KOPT-K1 (cell line): ENCODE results near the gene MED15.
"Not testable (repeated sequence)": the region's sequence is repeated elsewhere in the genome, so short reads cannot be mapped to it uniquely, and the experiment has no call there.

Experiments
- H3K27ac ChIP-seq: fragments of 200-600 bp; sonication (generic); 2 replicates; pipeline ENCODE4 v1.5.1; 2016; ENCODE audit warnings: antibody characterized with exemption, mild to moderate bottlenecking, low read depth, low read length; ENCODE audit not compliant: poor library complexity, severe bottlenecking
- H3K36me3 ChIP-seq: fragments of 200-600 bp; sonication (generic); 2 replicates; pipeline ENCODE4 v1.5.1; 2017; ENCODE audit warnings: antibody characterized with exemption, mild to moderate bottlenecking, low read length, moderate library complexity; ENCODE audit not compliant: insufficient read depth
- H3K9me3 ChIP-seq: fragments of 200-600 bp; sonication (generic); 2 replicates; pipeline ENCODE4 v1.5.1; 2017; ENCODE audit warnings: antibody characterized with exemption, low read length, mild to moderate bottlenecking; ENCODE audit not compliant: insufficient read depth, poor library complexity, severe bottlenecking

MED15 gene

DNA sequence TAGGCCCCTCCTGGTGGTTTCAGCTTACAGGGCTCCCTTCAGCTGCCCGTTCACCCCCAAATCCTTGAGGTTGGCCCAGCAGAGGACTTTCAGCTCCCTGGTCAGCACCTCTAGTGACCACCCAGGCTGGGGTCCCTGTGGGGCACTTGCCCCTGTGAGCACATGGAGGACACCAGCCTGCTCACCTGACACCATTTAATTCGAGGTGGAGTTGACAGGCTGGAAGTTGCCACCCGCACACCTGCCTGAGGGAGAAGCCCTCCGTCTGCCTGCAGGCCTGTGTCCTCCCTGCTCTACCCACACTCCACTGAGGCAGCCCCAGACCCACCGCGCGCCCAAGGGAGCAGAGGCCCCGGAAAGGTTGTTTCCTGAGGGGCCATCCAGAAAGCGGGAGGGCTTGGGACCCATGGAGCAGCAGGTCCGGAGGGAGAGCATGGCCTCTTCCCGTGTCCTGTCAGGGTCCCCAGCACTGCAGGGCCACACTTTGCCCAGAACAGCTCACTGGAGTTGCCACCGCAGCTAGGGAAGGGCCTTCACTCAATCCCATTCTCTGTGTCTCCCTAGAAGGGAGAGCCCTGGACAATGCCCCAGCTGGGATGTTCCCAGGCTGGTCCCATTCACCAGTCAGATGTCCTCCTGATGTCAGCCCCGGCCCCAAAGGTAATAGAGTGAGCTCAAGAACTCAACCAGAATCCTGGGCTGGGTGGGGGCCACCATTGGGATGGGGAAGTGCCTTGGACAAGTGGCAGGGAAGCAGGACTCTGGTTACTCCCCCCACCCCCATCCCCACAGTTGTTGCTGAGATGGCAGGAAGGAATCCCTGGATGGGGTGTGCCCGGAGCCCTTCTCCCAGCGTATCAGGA is 82.4 kb downstream of the MED15 start:
- Histone ChIP-seq H3K36me3 (peaks cover 30% of the 10 kb centered on the region), H3K9me3 (no peaks in the 10 kb centered on the region), H3K27ac (no peak overlapping the region)

DNA sequence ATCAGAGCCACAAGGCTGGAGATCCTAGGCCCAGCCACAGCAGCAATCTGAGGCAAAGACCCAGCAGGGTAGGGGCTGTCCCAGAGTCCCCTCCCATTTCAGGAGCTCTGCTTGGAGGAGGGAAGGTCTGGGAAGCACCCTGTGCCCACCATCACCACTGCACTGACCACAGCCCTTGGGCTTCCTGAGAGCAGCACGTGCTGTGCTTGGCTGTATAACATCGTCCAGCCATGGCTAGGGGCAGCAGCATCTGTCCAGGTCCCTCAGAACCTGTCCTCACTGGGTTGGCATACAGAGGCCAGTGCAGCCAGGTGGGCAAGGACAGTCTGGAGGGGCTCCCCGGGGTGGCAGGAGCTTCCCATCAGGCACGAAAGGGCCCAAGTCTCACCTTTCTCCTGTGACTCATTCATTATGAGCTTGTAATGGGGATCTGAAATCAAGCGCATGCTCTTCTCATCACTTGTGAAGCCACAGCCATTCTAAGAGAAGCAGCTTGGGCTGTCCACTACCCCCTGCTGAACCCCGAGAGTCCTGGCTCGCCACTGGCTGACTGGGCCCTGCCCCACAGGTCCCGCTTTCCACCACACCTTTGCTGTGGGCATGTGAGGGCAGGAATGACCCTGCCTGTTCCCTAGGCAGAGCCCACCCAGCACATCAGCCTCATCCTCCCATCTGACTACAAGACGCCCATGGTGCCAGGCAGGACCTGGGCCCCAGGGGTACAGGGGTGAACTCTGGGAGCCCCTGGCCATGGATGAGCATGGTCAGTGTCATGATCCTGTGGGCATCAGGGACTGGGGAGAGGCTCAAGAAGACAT is 83.3 kb downstream of the MED15 start:
- Histone ChIP-seq H3K9me3 (no peaks in the 10 kb centered on the region), H3K36me3 (peaks cover 21% of the 10 kb centered on the region), H3K27ac (no peak overlapping the region)

DNA sequence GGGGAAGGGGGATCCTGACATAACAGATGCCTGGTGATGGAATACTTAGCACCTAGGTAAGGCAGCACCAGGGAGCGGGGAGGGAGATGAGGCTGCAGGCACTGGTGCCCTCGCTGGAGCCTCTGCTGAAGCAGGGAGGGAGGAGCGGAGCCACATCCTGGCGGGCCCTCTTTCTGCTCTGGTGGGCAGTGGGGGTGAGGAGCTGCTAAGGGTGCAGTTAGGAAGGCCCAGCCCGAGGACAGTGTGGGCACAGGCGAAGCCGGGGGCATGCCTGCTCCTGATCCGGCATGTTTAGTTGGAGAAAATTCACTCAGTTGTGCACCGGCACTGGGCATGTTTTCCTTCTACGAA is 83.9 kb downstream of the MED15 start:
- Histone ChIP-seq H3K36me3 (peaks cover 15% of the 10 kb centered on the region; the same call in 1 of the 2 replicates), H3K9me3 (no peaks in the 10 kb centered on the region), H3K27ac (no peak overlapping the region)

DNA sequence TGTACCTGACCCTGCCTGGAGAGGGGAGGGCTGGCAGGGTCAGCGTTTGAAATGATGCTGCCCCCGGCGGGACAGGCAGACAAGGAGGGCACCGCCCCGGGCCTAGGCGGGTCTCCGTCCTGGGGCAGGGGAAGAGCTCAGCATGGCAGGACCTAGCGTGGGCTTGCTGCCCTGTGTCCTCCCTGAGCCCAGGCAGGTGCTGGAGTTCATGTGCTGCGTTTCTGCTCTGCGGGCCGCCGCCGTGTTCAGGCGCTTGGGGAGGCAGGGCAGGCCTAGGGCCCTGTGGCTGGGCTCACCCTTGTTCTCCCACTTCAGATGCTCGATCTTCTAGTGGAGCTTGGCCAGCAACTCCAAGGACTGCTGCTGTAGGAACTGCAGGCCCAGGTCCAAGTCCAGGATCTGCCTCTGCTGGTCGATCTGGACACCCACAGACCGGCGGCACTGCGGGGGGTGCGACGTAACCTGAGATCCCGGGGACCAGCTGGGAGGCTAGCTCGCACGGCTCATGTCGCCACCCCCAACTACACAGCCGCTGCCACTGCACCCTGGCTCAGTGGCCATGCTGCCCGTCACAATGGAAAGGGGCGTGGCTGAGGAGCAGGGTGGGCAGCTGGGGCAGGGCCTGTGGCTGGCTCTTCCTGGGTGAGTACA is 84.4 kb downstream of the MED15 start:
- Histone ChIP-seq H3K27ac (no peak overlapping the region), H3K9me3 (no peaks in the 10 kb centered on the region), H3K36me3 (peaks cover 10% of the 10 kb centered on the region; the same call in 1 of the 2 replicates)

DNA sequence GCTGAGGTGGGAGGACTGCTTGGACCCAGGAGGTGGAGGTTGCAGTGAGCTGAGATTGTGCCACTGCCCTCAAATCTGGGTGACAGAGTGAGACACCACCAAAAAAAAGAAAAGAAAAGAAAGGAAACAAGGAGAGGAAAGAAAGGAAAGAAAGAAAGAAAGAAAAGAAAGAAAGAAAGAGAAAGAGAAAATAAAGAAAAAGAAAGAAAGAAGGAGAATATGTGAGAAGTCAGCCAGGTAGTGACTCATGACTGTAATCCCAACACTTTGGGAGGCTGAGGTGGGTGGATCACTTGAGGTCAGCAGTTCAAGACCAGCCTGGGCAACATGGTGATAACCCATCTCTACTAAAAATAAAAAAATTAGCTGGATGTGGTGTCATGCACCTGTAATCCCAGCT is 86.6 kb downstream of the MED15 start:
- H3K27ac ChIP-seq, H3K36me3 ChIP-seq, H3K9me3 ChIP-seq: not testable (repeated sequence)

DNA sequence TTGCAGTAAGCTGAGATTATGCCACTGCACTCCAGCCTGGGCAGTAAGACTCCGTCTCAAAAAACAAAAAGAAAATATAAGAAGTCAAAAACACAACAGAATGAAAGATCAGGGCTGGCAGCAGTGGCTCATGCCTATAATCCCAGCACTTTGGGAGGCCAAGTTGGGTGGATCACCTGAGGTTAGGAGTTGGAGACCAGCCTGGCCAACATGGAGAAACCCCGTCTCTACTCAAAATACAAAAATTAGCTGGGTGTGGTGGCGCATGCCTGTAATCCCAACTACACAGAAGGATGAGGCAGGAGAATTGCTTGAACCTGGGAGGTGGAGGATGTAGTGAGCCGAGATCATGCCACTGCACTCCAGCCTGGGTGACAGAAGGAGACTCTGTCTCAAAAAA is 87.1 kb downstream of the MED15 start:
- H3K36me3 ChIP-seq, H3K9me3 ChIP-seq, H3K27ac ChIP-seq: not testable (repeated sequence)

DNA sequence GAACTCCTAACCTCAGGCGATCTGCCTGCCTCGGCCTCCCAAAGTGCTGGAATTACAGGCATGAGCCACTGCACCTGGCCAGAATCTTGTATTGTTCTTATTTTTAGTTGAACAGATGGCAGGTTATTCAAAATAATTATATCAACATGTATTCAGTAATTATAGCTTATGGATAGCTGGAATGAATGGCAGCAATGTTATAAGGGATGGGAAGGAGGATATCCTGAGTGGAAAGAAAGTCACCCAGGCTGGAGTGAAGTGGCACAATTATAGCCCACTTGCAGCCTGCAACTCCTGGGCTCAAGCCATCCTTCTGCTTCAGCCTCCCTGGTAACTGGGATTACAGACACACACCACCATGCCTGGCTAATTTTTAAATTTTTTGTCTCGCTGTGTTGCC is 88.1 kb downstream of the MED15 start:
- Histone ChIP-seq H3K36me3 (no peaks in the 10 kb centered on the region), H3K9me3 (no peaks in the 10 kb centered on the region), H3K27ac (no peak overlapping the region)

DNA sequence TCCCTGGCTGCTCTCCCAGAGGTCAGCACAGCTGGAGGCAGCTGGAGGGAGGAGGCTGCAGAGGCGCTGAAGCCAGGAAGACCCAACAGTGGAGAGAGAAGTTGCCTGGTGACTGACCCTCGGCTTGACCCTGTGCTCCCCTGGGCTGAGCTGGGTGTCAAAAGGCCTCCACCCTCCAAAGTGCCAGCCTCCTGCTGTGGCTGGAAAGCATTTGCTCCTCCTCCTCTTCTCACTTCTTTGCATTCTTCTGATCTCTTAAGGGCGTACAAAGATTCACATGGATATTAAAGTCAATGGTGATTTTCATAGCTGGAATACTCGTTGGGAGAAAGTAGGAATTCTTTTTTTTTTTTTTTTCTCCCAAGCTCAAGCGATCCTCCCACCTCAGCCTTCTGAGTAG is 91.7 kb downstream of the MED15 start:
- Histone ChIP-seq H3K9me3 (no peaks in the 10 kb centered on the region), H3K27ac (no peak overlapping the region), H3K36me3 (no peaks in the 10 kb centered on the region)

DNA sequence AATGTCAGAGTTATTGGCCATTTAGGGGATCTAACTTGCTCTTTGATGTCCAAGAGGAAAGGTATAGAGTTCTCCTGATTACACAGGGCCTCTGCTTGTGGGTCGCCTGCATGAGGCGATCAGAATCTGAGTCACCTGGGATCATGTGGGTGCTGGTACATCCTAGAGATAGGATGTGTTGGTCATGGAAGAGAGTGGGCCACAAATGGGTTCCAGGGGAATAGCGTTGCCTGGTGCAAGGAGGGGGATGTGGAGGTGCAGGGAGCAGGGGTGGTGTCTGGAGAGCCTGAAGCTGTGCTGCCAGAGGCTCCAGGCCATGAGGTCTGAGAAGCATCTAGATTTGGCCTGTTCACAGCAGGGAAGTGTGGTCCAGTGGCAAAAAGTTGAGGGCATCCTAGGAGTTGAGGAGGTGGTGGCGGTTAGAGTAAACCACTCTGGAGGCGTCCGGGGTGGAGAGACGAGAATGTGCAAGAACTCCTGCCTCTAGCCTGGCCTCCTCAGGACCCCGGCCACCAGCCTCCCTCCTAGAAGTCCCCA is 92.8 kb downstream of the MED15 start:
- no peaks in the 10 kb centered on the region for H3K36me3 ChIP-seq
- no peak overlapping the region for H3K27ac ChIP-seq
- H3K9me3 ChIP-seq = no peaks in the 10 kb centered on the region

DNA sequence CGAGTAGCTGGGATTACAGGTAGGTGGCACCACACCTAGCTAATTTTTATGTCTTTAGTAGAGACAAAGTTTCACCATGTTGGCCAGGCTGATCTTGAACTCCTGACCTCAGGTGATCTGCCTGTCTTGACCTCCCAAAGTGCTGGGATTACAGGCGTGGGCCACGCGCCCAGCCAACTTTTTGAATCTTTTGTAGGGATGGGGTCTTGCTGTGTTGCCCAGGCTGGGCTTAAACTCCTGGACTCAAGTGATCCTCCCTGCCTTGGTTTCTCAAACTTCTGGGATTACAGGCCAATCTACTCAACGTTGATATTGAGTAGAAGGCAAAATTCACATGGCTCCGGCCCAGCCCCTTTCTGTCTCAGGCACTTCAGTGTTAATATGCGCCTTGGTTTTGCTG is 93.9 kb downstream of the MED15 start:
- Histone ChIP-seq H3K36me3 (no peaks in the 10 kb centered on the region), H3K9me3 (no peaks in the 10 kb centered on the region)

DNA sequence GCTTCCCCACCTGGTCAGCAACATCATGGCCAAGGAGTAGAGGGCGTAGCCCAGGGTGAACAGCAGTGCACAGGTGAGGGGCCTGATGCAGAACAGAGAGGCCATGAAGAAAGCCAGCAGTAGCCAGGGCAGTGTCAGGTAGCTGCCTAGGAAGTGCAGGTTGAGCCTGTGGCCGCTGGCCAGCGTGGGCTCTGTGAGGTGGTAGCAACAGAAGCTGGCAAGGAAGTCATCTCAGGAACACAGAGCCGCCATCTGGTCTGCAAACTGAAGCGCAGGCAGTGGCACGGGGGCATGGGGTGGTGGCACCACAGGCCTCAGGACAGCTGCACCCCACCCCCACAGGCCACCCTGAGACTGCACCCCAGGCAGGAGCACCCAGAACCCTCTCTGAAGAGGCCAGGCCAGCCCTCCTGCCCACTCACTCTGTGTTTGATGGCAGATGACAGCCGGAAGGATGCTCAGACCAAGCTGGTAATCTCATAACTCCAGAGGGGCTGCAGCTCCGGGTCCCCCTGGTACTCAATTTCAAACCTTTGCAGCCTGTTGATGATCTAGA is 95.3 kb downstream of the MED15 start:
- Histone ChIP-seq H3K9me3 (no peaks in the 10 kb centered on the region), H3K27ac (no peak overlapping the region)

More for the DNA sequence above, 93.9 kb downstream of the MED15 start:
- H3K27ac ChIP-seq = no peak overlapping the region

DNA sequence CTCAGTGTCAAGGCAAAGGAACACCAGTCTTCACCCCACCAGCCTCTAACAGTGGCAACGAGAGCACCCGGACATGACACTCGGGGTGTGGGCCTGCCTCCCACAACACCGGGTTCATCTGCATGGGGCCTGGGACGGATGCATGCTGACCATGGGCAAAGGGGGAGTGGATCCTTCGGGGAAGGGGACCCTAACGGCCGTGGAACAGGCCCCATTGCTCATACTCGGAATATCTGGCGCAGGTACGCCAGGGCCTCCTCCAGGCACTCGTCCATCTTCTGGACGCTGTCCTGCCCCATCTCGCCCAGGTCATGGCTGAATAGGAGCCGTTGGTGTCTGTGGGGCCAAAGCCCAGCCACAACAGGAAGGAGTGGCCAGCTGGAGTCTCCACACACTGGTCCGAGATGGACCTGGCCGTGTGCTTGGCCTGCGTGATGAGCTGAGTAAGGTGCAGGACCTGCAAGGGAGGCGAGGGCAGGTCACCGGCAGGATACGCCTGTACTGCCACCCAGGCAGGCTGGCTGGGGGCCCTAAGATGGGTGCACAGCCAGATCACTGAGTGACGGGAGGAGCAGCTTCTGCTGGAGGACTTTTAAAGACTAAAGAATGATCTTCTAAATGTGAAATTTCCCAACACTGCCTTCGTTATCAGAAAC is 96.8 kb downstream of the MED15 start:
- Histone ChIP-seq H3K9me3 (no peaks in the 10 kb centered on the region), H3K27ac (no peak overlapping the region), H3K36me3 (no peaks in the 10 kb centered on the region)

More for the DNA sequence above, 95.3 kb downstream of the MED15 start:
- no peaks in the 10 kb centered on the region for H3K36me3 ChIP-seq

DNA sequence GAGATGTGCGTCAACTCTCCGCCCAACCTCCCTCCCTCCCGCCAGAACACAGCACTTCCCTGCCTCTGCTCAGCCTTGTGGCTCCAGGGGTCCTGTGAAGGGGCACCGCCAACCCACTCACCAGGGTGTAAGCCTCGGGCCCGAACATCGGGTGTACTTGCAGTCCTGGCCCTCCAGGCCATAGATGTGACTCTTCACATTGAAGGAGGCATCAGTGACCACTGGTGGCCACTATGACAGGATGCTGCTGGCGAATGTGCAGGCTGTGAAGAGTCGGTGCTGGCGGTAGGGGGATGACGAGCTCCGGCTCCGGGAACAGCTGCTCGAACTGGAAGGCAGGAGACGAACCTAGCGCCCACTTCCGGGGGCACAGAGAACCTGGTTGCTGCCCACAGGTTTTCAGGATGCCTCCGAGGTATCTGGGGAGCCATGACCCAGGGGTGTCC is 97.4 kb downstream of the MED15 start:
- Histone ChIP-seq H3K36me3 (no peaks in the 10 kb centered on the region), H3K27ac (no peak overlapping the region), H3K9me3 (no peaks in the 10 kb centered on the region)

DNA sequence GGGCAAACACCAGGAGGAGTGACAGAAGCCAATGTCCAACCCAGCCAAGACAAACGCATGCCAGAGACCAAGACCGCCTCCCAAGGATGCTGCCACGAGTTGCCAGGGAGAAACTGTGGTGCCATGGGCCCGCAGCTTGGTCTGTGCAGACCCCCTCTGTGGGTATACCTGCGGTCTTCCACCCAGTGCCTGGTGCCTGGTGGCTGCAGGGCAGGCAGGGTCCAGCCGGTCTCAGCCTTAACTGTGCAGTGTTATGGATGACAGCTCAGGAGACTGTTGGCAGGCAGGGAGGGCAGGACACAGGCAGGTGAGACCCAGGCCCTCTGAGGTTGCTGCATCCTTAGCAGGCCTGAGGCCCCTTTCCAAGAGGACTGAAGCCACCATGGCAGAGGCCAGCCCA is 97.9 kb downstream of the MED15 start:
- H3K36me3 ChIP-seq = no peaks in the 10 kb centered on the region
- no peaks in the 10 kb centered on the region for H3K9me3 ChIP-seq
- H3K27ac ChIP-seq = no peak overlapping the region
